GM18498 (cell line): ENCODE data around the gene CNGB1.
"Not testable (repeated sequence)": the region's sequence is repeated elsewhere in the genome, so short reads cannot be mapped to it uniquely, and the experiment has no call there.

Experiments used
- ATAC-seq: cut with Tn5 transposase; IDR thresholded peaks from one replicate; pipeline ENCODE4 v1.9.1; 2021; ENCODE audit warnings: mild to moderate bottlenecking, moderate library complexity; ENCODE audit not compliant: unreplicated experiment

CNGB1 gene

GRCh38 chr16:57868913-57869520 lies 101.9 kb downstream of the CNGB1 start:
- ATAC-seq: no peak

- no peak for ATAC-seq
Measured at GRCh38 chr16:57867000-57867561, 103.8 kb downstream of the CNGB1 start.

GRCh38 chr16:57866529-57866918 lies 104.4 kb downstream of the CNGB1 start:
- no peak for ATAC-seq

- ATAC-seq: no peak
Measured at GRCh38 chr16:57865746-57866528, 105.0 kb downstream of the CNGB1 start.

GRCh38 chr16:57863434-57864160 lies 107.3 kb downstream of the CNGB1 start:
- no peak for ATAC-seq

GRCh38 chr16:57862698-57863433 lies 108.1 kb downstream of the CNGB1 start:
- no peak for ATAC-seq

GRCh38 chr16:57859331-57859730 lies 111.6 kb downstream of the CNGB1 start:
- ATAC-seq: no peak

GRCh38 chr16:57858635-57859034 lies 112.3 kb downstream of the CNGB1 start:
- ATAC-seq: no peak

GRCh38 chr16:57857991-57858390 lies 112.9 kb downstream of the CNGB1 start:
- ATAC-seq: not testable (repeated sequence)

GRCh38 chr16:57855188-57855587 lies 115.7 kb downstream of the CNGB1 start:
- ATAC-seq: no peak

GRCh38 chr16:57852189-57852588 lies 118.7 kb downstream of the CNGB1 start:
- ATAC-seq: no peak

- ATAC-seq: no peak
Measured at GRCh38 chr16:57848181-57848580, 122.7 kb downstream of the CNGB1 start.

- ATAC-seq: not testable (repeated sequence)
Measured at GRCh38 chr16:57846931-57847330, 124.0 kb downstream of the CNGB1 start.

GRCh38 chr16:57846078-57846697 lies 124.7 kb downstream of the CNGB1 start:
- ATAC-seq: no peak

GRCh38 chr16:57845115-57845514 lies 125.8 kb downstream of the CNGB1 start:
- ATAC-seq: no peak

- no peak for ATAC-seq
Measured at GRCh38 chr16:57844416-57845030, 126.4 kb downstream of the CNGB1 start.

- ATAC-seq: no peak
Measured at GRCh38 chr16:57843400-57843799, 127.5 kb downstream of the CNGB1 start.

GRCh38 chr16:57842601-57843000 lies 128.3 kb downstream of the CNGB1 start:
- no peak for ATAC-seq

- no peak for ATAC-seq
Measured at GRCh38 chr16:57840833-57841232, 130.1 kb downstream of the CNGB1 start.

- ATAC-seq: no peak
Measured at GRCh38 chr16:57838161-57838560, 132.8 kb downstream of the CNGB1 start.
